HG02623 (cell line): ENCODE measurements around the gene PLA2G4A.
A peak's percentile ranks its signal among the peaks of the same experiment; 100 is the strongest.
"Not testable (repeated sequence)": the region's sequence is repeated elsewhere in the genome, so short reads cannot be mapped to it uniquely, and the experiment has no call there.

Source experiments
- ATAC-seq: cut with Tn5 transposase; IDR thresholded peaks from one replicate; pipeline ENCODE4 v1.9.1; 2021; ENCODE audit warnings: moderate library complexity; ENCODE audit not compliant: unreplicated experiment

The PLA2G4A gene

DNA sequence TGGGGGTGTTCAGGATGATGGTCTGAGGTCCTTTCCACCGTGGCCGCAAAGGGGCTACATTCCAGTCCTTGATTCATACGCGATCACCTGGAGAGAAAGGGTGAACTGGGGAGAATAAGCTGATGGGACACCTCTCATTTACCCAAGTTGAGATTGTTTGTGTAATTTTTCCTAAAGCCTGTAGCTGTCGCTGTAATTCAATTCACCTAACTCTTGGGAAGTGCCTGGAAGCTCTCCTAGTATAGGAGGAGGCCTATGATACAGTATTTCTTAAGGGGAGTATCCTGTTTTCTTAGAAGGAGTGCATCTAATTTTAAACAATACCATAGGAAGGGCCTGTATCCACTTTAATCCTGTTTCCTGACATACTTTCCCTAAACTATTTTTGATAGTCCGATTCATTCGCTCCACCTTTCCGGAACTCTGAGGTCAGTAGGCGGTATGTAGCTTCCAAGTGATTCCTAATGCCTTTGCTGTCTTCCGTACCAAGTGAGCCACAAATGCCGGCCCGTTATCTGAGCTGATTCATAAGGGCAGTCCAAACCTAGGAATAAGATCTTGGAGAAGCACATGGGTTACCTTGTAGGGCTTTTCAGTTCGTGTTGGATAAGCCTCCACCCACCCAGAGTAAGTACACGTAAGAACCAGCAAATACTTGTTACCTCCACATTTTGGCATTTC is 88.5 kb downstream of the PLA2G4A start:
- ATAC-seq = not testable (repeated sequence)

DNA sequence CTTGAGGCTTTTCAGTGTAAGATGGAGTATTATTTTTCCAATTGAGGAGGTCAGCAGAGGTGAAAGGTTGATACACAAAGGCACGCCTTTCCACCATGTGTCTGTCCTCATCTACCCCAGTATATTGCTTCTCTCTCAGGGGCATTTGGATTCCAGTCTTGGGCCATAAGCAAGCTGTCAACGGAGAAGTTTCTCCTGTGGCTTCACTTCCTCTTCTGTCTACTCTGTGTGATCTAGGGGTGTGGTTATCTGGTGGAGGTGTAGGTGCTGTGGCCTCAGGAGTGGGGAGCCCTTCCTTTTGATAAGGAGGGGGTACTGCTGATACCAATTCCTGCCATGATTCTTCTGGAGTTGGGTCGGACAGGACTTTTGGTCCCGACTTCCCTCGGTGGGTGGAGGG is 92.6 kb downstream of the PLA2G4A start:
- peak; percentile 45 for ATAC-seq

DNA sequence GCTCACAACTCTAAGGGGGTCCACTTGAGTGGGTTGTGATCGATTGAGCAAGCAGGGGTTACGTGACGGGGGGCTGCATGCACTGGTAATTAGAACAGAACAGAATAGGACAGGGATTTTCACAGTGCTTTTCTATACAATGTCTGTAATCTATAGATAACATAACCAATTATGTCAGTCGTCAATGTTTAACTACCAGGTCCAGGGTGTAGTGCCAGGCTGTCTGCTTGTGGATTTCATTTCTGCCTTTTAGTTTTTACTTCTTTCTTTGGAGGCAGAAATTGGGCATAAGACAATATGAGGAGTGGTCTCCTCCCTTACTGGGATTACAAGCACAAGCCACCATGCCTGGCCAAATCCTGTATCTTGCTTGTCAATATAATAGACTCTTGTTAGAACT is 94.1 kb downstream of the PLA2G4A start:
- ATAC-seq = not testable (repeated sequence)

DNA sequence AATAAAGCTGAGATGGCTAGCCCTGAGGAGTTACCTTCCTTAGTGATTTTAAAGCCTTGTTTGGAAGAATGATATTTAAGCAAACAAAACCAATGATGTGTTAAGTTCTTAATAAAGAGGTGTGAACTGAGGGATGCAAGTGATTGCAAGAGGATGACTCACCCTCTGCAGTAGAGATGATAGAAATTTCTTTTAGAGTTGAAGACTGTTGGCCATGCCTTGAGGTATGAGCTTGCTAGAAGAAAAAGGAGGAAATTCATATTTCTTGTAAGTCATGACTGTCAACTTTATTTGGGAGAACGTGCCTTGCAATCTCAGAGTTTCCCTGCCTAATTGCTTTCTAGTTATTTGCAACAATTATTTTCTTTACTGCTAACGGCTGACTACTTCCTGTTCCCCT is 94.7 kb downstream of the PLA2G4A start:
- ATAC-seq = no peak

DNA sequence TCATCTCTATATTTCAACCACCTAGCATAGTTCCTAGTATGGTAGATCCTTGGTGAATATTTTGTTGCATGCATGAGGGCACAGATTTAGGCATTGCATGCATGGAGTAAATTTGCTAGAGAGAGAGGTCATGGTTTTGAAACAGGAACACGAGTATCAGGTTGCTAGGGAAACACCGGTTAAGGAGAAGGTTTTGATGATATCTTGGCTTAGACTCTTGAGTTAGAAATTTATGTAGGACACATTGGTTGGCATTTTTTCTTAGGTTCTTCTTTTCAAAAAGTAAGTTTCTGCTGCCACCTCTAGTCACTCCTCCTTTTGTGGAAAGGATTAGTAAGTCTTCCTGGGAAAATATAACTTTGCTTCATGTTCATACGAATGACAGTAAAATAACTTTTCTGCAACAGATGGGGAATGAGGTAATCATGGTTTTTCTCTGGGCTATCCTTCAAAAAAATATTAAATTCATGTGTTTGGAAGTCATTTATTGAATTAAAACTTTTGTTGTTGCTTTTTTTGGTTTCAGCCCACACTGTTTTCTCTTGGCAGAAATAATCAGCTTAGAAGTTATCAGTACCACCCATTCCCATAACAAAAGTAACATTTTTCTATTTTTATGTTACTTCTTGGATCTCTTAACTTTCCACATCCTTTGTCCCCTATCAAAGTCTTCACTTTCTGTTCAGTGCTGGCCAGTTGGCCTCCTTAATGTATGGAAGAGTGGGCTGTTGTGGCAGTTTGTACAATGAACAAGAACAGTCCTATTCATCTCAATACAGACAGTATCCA is 97.3 kb downstream of the PLA2G4A start:
- ATAC-seq = no peak

DNA sequence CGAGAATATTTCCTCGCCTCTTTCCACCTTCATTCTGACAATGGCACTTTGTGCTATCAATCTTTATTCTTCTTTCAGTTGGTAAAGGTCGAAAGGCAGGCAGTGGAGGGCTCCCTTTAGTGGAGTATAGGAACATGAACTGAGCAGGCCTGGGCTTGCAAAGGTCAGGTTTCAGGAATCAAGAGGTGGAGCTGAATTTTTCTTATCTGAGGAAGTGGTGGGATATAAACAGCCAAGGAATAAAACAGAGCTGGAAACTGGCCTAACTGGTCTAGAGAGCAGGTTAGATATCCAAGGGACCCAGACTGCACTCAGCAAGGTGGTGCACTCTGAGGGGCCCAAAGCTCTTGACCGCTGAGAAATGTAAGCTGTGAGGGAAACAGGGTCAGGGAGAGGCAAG is 99.1 kb downstream of the PLA2G4A start:
- ATAC-seq = no peak

DNA sequence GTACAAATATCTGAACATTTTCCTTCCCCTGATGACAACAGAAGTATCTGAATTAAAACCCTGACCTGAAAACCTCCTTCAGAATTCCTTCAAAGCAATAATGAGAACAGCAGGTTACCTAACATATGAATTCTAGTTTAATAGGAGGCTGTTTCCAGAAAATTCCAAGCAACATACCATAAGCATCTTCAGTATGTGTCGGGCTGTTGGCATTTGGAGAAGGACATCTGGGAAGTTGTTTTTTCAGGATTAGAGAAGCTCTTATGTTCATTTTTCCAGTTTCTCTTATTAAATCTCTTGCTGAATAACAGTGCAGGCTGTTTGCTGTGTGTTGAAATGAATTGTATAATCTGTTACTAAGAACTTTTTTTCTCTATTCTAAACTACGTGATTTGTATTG is 101.5 kb downstream of the PLA2G4A start:
- ATAC-seq = no peak

DNA sequence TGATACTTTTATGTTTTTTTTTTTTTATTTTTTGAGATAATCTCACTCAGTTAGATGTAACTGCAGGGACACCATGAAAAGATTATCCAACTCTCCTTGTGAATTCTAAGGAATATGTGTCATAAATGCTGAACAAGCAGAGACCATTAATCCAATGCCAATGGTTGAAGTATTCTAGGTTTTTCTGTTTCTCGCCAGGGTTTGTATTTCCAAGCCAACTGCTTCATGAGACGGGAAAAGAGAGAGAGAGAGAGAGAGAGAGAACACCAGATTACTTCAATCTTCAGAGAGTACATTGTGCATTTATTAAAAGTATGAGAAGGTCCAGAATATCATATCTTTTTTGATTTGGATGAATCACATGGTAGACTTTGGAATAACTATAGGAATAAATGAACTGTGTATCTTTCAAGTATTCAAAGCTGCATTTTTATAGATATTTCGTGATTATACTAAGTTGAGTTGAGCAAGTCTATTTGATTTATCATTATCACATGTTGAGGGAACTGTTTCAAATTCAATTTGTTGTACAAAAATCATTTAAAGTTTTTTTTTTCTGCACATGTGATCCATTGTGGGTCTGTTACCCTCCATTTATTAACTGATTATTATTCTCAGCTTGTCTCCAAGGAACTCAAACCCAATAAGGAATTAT is 108.4 kb downstream of the PLA2G4A start:
- no peak for ATAC-seq

DNA sequence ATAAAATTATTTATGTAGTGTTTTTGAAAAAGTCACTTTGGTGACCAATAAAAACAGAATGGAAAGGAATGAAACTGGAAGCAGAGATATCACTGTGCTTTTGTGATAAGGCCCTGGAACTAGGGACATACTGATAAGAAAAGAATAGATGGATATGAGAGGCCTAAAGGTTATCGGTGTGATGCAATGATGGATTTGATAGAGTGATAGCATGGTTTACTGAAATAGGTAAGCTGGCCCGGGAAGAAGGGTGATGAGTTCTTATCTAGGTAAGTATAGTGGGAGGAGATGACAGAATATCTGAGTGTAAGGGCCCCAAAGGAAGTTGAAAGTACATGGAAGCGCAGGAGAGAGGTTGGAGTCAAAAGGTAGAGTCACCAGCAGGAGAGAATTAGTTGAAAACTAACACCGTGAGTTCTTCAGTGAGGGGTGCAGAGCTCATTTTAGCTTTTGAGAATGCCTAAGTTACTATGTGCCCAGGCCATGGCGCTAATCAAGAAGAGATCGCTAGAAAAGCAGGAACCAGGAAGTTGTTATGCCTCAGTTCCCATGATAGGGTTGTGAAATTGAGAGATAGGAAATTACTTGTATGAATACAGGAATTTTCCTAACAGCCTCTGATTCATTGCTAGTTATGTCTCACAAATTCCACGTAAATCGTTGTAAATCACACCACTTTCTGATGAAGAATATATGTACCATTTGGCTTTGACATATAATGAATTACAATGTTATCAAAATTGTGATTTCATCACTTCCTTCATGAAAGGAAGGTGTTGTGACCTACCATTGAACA is 115.3 kb downstream of the PLA2G4A start:
- ATAC-seq = no peak

DNA sequence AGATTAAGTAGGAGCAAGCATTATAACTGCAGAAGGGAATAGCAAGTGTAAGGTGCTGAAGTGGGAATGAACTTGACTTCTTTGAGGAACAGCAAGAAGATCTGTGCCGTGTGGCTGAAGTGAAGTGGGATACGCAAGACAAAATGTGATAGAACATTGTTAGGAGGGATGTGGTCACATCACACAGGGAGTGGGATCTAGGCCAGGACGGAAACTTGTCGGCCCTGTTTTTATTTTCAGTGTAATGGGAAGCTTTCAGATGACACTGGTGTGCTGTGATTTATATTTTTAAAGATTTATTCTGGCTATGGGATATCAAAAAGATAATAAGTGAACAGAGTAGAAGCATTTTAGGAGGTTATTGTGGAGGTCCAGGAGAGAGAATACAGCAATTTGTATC is 116.4 kb downstream of the PLA2G4A start:
- ATAC-seq = no peak

DNA sequence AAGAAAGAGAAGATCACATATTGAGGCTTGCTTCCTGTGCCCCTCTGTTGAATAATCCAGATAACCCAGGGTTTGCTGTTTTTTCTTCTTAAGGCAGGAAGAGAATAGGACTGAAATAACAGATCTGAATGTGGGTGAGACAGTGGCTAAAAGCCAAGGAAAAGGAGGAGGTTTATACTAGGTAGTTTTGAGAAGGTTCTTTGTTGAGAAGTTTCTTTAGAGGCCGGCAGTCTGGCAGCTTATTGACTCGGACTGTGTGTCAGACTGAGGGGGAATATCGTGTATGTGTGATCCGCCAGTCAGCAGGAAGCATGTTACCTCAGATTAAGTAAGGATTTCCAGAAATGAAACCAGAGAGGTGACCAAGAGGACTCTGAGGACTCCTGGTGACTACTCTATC is 119.8 kb downstream of the PLA2G4A start:
- ATAC-seq = no peak

DNA sequence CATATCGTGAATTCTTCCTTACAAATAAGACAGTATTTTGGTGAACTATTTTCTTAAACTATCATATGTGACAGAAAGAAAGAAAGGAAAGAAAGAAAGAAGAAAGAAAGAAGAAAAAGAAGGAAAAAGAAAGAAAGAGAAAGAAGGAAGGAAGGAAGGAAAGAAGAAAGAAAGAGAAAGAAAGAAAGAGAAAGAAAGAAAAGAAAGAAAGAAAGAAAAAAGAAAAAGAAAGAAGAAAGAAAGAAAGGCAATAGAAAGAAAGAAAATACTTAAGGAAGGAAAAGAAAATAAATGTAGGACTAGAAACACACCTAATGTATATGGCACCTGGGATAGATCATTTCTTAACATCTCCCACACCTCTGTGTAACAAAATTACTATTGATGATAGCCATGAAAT is 120.4 kb downstream of the PLA2G4A start:
- no peak for ATAC-seq

DNA sequence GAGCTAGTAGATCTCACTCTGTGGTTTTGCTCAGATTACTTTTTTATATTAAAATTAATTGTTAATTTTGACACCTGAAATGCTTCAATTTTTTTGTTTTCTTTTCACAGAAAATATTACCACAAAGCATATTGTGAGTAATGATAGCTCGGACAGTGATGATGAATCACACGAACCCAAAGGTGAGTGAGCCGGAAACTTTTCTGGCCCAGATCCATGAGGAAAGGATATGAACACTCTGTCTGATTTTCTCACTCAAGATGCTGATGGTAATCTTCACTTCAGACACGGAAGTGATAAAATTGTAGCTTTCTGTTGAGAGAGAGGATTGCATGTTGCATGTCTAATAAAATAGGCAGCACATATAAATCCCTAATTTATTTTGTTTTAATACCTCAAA is 121.8 kb downstream of the PLA2G4A start:
- ATAC-seq = no peak

DNA sequence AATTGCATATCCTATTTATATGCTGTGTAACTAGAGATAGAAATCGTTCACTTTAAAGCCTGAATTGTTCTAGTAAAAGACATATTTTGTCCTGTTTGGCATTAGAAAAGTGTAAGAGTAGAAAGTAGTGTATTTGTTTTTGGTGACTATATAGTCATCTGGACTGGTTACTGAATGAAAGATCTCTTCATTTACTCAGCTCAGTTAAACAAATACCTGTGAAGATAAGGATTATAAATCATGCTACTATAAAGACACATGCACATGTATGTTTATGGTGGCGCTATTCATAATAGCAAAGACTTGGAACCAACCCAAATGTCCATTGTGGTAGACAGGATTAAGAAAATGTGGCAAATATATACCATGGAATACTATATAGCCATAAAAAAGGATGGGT is 125.1 kb downstream of the PLA2G4A start:
- ATAC-seq = no peak

DNA sequence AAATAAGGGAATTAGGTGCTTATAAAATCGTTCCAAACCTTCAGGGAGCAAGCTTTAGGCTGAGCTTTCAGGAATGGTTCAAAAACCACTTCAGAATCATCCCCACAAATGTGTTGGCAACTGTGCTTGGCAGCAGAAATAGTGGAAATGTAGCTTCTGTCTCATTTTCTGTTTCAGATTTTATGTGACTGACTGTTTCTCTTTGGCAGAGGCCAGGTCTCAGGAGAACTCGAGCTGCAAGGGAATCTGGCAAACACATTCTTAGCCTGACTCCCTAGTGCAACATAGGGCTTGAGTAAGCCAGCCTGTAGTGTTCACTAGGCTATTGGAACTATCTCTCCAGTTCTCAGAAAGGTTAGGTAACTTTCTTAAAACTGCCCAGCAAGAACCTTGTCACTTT is 128.6 kb downstream of the PLA2G4A start:
- no peak for ATAC-seq

DNA sequence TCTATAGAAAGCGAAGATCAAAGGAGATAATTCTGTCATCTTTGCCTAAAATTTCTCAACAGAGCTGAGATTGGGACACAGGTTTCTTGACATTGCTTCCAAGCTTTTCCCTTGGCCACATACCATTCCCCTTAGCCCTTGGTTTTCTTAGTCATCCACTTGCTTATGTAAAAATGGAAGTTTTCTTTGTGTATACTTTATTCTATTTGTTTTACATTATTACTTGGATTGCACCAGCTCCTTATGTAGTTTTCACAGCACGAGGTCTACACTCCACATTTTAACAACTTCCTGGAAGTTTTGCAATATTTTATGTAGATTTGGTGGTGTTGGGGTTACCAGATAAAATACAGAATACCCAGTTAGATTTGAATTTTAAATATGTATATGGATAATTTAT is 129.8 kb downstream of the PLA2G4A start:
- no peak for ATAC-seq

DNA sequence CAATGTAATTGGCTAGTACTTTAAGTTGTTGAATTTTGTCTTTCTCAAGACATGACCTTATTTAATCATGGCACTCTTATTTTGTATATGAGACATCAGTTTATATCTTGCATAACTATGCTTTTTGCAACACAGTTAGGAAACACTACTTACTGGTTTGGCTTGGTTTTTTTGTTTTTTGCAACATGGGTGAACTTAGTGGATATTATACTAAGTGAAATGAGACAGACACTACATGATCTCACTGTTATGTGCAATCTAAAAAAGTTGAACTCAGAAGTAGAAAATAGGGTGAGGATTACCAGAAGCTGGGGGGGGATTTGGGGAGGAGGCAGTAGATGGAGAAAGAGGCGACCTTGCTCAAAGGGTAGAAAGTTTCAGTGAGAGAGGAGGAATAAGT is 132.1 kb downstream of the PLA2G4A start:
- ATAC-seq = no peak

DNA sequence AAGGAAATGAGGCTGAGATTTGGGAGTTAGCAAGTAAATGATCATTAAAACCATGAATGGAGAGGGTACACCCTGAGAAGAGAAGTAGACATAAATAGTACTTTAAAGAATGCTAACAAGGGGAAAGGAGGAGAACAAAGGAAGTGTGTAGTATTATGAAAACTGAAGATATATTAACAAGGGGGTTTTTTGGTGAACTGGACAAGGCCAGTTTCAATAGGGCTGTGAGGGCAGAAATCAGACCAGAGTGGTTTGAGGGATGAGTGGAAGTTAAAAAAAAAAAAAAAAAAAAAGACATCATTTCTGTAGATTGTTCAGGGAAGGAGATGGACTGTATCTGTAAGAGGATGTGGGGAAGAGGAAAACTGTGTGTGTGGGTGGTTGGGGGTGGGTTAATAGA is 137.1 kb downstream of the PLA2G4A start:
- no peak for ATAC-seq

DNA sequence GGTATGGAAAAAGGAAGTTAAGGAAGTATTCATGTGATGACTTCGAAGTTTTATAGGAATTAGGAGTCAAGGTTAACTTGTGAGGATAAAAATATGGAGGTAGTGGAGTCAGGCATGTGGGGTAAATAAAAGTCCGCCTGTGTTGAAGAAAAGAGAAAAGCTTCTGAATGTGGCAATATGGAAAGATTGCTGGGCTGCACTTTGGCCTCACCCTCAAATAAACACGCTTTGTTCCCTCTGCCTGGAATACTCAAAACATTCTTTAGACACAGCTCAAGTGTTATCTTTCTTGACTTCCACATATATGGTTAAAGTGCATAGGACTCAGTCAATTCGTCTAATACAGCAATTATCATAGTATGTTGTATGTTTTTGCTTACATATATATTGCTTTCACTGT is 137.7 kb downstream of the PLA2G4A start:
- no peak for ATAC-seq

DNA sequence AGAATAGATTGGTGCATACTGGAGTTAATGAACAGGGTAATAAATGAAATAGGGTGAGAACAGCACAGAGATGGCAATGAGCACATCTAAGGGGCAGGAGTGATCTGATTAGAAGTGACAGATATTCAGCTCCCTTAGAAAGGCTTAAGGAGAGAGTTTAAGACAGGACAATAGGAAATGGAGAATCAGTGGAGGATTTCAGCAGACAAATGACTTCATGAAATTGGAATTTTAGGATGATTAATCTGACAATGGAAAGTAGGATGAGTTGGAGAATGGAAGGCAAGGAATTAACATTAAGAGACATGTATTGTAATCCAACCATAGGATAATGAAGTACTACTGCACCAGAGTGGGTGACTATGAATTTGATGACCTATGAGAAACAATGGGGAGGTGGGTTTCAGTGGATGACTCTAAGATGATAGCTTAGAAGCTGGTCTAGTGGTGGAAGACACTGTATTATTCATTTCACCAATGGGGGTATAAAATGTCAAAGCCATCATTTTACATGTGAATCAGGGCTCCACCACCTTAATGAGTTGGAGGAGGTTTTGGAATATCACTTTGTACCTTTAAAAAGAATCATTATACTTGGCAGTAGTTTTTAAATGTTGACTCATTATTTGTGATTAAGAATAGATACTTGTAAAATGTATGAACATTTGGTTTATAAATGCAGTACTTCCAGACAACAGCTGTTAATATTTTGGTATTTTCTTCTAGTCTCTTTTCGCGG is 139.1 kb downstream of the PLA2G4A start:
- ATAC-seq = no peak

DNA sequence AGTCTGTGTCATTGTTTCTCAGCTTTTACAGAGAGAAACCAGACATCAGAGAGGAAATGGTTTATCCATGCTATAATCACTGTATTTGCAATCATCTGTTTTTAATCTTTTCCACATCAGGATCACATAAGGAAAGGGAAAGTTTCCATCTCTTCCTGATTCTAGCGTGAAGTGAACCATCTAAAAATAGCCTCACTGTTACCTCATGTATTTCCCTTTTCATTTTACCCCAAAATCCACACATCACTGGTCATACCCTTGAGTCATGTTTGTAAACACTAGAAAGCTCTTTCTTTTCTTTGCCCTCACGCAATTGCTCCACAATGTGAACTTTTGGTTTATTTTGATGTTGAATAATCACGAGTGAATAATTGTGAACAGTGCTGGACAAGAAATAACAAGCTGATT is 146.0 kb downstream of the PLA2G4A start:
- ATAC-seq = no peak
